ENCODE results near the gene CCDC136. TPM values are rescaled to one million over a fixed set of nuclear protein-coding genes. Genes with fewer than 3 reads are reported as not detected.

The CCDC136 gene
- total RNA-seq, 1 donor from 2014 or later, result 0.26 TPM

- FAIRE-seq (peak; percentile 64), DNase-seq (ENCODE audit: low read depth) (no peak)
- Histone ChIP-seq H3K4me3 (ENCODE audit: low read depth, low read length) (no peak overlapping the region), H3K27me3 (ENCODE audit: control insufficient read depth, insufficient read depth, low read length) (peaks cover 8% of the 10 kb centered on the region), H3K36me3 (ENCODE audit: control insufficient read depth, insufficient read depth, low read length) (no peaks in the 10 kb centered on the region)
- TF ChIP-seq CTCF (IDR thresholded peaks at IDR 0.05; ENCODE audit: insufficient read depth, low read length, severe bottlenecking), result no peak
Observed at GRCh38 chr7:128818694-128819093, 26.9 kb downstream of the CCDC136 start.

- FAIRE-seq (no peak), DNase-seq (ENCODE audit: low read depth) (no peak)
- H3K27me3 ChIP-seq (ENCODE audit: control insufficient read depth, insufficient read depth, low read length), result peaks cover 5% of the 10 kb centered on the region
- no peak overlapping the region for H3K4me3 ChIP-seq (ENCODE audit: low read depth, low read length)
- no peaks in the 10 kb centered on the region for H3K36me3 ChIP-seq (ENCODE audit: control insufficient read depth, insufficient read depth, low read length)
- no peak for TF ChIP-seq CTCF (IDR thresholded peaks at IDR 0.05; ENCODE audit: insufficient read depth, low read length, severe bottlenecking)
Observed at GRCh38 chr7:128821724-128822123, 30.0 kb downstream of the CCDC136 start.

- DNase-seq (ENCODE audit: low read depth), result no peak
- no peak for TF ChIP-seq CTCF (IDR thresholded peaks at IDR 0.05; ENCODE audit: insufficient read depth, low read length, severe bottlenecking)
- no peaks in the 10 kb centered on the region for H3K36me3 ChIP-seq (ENCODE audit: control insufficient read depth, insufficient read depth, low read length)
- H3K4me3 ChIP-seq (ENCODE audit: low read depth, low read length), result no peak overlapping the region
- FAIRE-seq, result no peak
- H3K27me3 ChIP-seq (ENCODE audit: control insufficient read depth, insufficient read depth, low read length), result peaks cover 11% of the 10 kb centered on the region
Observed at GRCh38 chr7:128826512-128826911, 34.7 kb downstream of the CCDC136 start.

GRCh38 chr7:128826916-128827247, 35.1 kb downstream of the CCDC136 start:
- DNase-seq (ENCODE audit: low read depth), result no peak
- TF ChIP-seq CTCF (IDR thresholded peaks at IDR 0.05; ENCODE audit: insufficient read depth, low read length, severe bottlenecking), result no peak
- H3K27me3 ChIP-seq (ENCODE audit: control insufficient read depth, insufficient read depth, low read length), result peaks cover 14% of the 10 kb centered on the region
- no peaks in the 10 kb centered on the region for H3K36me3 ChIP-seq (ENCODE audit: control insufficient read depth, insufficient read depth, low read length)
- no peak for FAIRE-seq
- H3K4me3 ChIP-seq (ENCODE audit: low read depth, low read length), result no peak overlapping the region

- DNase-seq (ENCODE audit: low read depth) (peak; percentile 32), FAIRE-seq (no peak)
- H3K27me3 ChIP-seq (ENCODE audit: control insufficient read depth, insufficient read depth, low read length), result peaks cover 17% of the 10 kb centered on the region
Observed at GRCh38 chr7:128827248-128827958, 35.6 kb downstream of the CCDC136 start.

More at GRCh38 chr7:128827248-128827958, 35.6 kb downstream of the CCDC136 start:
- TF ChIP-seq CTCF (IDR thresholded peaks at IDR 0.05; ENCODE audit: insufficient read depth, low read length, severe bottlenecking), result no peak
- Histone ChIP-seq H3K36me3 (ENCODE audit: control insufficient read depth, insufficient read depth, low read length) (no peaks in the 10 kb centered on the region), H3K4me3 (ENCODE audit: low read depth, low read length) (no peak overlapping the region)
